Measurements from ENCODE around the gene ARHGDIB. TPM values are rescaled to one million over a fixed set of nuclear protein-coding genes. Genes with fewer than 3 reads are reported as not detected.

Gene ARHGDIB
- total RNA-seq, 2 experiments from 2014 or later = 569 to 737 TPM

DNA sequence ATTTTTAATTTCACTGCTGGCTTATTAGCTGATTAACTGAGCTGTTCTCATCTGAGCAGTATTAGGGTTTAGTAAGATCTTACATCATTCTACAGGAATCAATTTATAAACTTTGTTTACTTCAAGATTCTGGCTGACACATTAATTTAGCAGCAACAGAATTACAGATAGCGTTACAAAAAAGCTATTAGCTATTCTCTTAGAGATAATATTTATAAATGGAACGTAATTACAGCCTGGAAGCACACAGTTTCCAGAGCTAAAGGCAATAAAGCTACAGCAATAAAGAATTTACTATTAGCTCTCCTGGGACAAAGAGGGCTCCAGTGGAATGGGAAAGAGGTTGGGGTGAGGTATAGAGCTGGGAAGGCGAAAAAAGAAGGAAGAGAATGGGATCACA lies 46.1 kb upstream of the ARHGDIB start:
- H3K4me1 ChIP-seq (ENCODE audit: insufficient read depth, low read length, poor library complexity, severe bottlenecking) = no peaks in the 10 kb centered on the region
- H3K36me3 ChIP-seq (ENCODE audit: insufficient read depth, low read length) = no peaks in the 10 kb centered on the region
- no peaks in the 10 kb centered on the region for H3K9me2 ChIP-seq (ENCODE audit: insufficient read depth, low read length)
- no peak for DNase-seq (ENCODE audit: low spot score)
- H3K4me3 ChIP-seq (ENCODE audit: low read depth, low read length, poor library complexity, severe bottlenecking) = no peak overlapping the region
- intact Hi-C loops (cut with micrococcal nuclease; ENCODE audit: unreplicated experiment) = no loop called here
- TF ChIP-seq, protein P1, sequence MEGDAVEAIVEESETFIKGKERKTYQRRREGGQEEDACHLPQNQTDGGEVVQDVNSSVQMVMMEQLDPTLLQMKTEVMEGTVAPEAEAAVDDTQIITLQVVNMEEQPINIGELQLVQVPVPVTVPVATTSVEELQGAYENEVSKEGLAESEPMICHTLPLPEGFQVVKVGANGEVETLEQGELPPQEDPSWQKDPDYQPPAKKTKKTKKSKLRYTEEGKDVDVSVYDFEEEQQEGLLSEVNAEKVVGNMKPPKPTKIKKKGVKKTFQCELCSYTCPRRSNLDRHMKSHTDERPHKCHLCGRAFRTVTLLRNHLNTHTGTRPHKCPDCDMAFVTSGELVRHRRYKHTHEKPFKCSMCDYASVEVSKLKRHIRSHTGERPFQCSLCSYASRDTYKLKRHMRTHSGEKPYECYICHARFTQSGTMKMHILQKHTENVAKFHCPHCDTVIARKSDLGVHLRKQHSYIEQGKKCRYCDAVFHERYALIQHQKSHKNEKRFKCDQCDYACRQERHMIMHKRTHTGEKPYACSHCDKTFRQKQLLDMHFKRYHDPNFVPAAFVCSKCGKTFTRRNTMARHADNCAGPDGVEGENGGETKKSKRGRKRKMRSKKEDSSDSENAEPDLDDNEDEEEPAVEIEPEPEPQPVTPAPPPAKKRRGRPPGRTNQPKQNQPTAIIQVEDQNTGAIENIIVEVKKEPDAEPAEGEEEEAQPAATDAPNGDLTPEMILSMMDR (conservative IDR thresholded peaks at IDR 0.05; ENCODE audit: low read length) = no peak
- TF ChIP-seq EZH2phosphoT487 (IDR thresholded peaks at IDR 0.05; ENCODE audit: borderline replicate concordance, low read depth, low read length) = no peak
- no peaks in the 10 kb centered on the region for H3K79me2 ChIP-seq (ENCODE audit: insufficient read depth, low read depth, low read length)
- no peaks in the 10 kb centered on the region for H3K9me3 ChIP-seq (ENCODE audit: low read length)
- no peak overlapping the region for H3K4me2 ChIP-seq (ENCODE audit: low read length)
- no peaks in the 10 kb centered on the region for H4K20me1 ChIP-seq (ENCODE audit: insufficient read depth, low read length)
- no TSS peak for BruUV-seq (replicated peaks)
- ChIA-PET POLR2A (interaction anchor here (1.6 kb wide), 1 partner anchor 12 kb away, joined by 9 read pairs; no protein-coding TSS in a partner anchor), CTCF (ENCODE audit: unreplicated experiment) (no interaction called here)
- H2AFZ ChIP-seq (ENCODE audit: low read length) = no peak overlapping the region
- H3K27ac ChIP-seq (ENCODE audit: low read depth, low read length, poor library complexity, severe bottlenecking) = no peak overlapping the region

DNA sequence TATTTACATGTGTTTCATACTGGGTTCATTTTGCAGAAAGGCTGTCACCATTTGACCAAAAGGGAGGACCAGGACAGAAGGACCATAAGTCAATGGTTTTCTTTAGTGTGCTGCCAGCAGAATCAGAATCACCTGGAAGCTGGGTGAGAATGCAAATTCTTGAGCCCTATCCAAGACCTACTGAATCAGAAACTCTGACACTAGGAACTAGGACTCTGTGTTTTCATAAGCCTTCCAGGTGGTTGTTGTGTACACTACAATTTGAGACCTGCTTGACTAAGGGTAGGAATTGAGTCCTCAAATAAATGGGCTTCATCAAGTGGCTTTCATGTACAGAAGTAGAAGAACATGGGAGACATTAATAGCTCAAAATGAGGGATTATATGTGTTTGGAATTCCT lies 43.7 kb upstream of the ARHGDIB start:
- H3K4me1 ChIP-seq (ENCODE audit: insufficient read depth, low read length, poor library complexity, severe bottlenecking) = no peaks in the 10 kb centered on the region
- no peak overlapping the region for H3K4me2 ChIP-seq (ENCODE audit: low read length)
- no peaks in the 10 kb centered on the region for H3K9me3 ChIP-seq (ENCODE audit: low read length)
- H4K20me1 ChIP-seq (ENCODE audit: insufficient read depth, low read length) = no peaks in the 10 kb centered on the region
- CTCF ChIA-PET (ENCODE audit: unreplicated experiment) = no interaction called here
- BruUV-seq (replicated peaks) = no TSS peak
- no peak overlapping the region for H2AFZ ChIP-seq (ENCODE audit: low read length)
- H3K27ac ChIP-seq (ENCODE audit: low read depth, low read length, poor library complexity, severe bottlenecking) = no peak overlapping the region
- POLR2A ChIA-PET = no interaction called here
- intact Hi-C loops (cut with micrococcal nuclease; ENCODE audit: unreplicated experiment) = no loop called here
- no peaks in the 10 kb centered on the region for H3K36me3 ChIP-seq (ENCODE audit: insufficient read depth, low read length)
- H3K4me3 ChIP-seq (ENCODE audit: low read depth, low read length, poor library complexity, severe bottlenecking) = no peak overlapping the region
- no peaks in the 10 kb centered on the region for H3K79me2 ChIP-seq (ENCODE audit: insufficient read depth, low read depth, low read length)
- TF ChIP-seq, protein P1 (conservative IDR thresholded peaks at IDR 0.05; ENCODE audit: low read length) = no peak
- no peak for TF ChIP-seq EZH2phosphoT487 (IDR thresholded peaks at IDR 0.05; ENCODE audit: borderline replicate concordance, low read depth, low read length)
- no peak for DNase-seq (ENCODE audit: low spot score)
- H3K9me2 ChIP-seq (ENCODE audit: insufficient read depth, low read length) = no peaks in the 10 kb centered on the region

DNA sequence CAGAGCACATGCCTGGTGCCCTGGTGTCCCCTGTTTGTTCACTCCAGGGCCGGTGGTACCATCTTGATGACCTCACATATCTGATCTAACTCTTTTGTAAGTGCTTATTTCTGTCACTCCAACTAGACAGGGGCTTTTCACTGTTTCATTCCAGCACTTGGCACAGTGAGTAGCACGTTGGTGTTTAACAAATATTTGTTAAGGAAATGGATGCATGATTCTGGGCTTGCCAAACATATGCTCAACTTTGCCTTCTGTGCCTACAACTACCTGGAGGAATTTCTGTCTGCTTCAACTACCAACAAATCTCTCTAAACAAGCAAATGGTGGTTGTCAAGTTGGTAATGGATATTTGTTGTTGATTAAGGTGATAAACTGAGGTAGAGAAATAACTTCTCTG lies 43.0 kb upstream of the ARHGDIB start:
- intact Hi-C loops (cut with micrococcal nuclease; ENCODE audit: unreplicated experiment) = no loop called here

More for the DNA sequence above, 43.0 kb upstream of the ARHGDIB start:
- Histone ChIP-seq H4K20me1 (ENCODE audit: insufficient read depth, low read length) (no peaks in the 10 kb centered on the region), H3K9me2 (ENCODE audit: insufficient read depth, low read length) (no peaks in the 10 kb centered on the region), H3K27ac (ENCODE audit: low read depth, low read length, poor library complexity, severe bottlenecking) (no peak overlapping the region), H3K4me1 (ENCODE audit: insufficient read depth, low read length, poor library complexity, severe bottlenecking) (no peaks in the 10 kb centered on the region), H2AFZ (ENCODE audit: low read length) (no peak overlapping the region), H3K79me2 (ENCODE audit: insufficient read depth, low read depth, low read length) (no peaks in the 10 kb centered on the region), H3K4me2 (ENCODE audit: low read length) (no peak overlapping the region), H3K4me3 (ENCODE audit: low read depth, low read length, poor library complexity, severe bottlenecking) (no peak overlapping the region), H3K36me3 (ENCODE audit: insufficient read depth, low read length) (no peaks in the 10 kb centered on the region), H3K9me3 (ENCODE audit: low read length) (no peaks in the 10 kb centered on the region)
- no peak for TF ChIP-seq EZH2phosphoT487 (IDR thresholded peaks at IDR 0.05; ENCODE audit: borderline replicate concordance, low read depth, low read length)
- TF ChIP-seq, protein P1 (conservative IDR thresholded peaks at IDR 0.05; ENCODE audit: low read length) = no peak
- ChIA-PET CTCF (ENCODE audit: unreplicated experiment) (no interaction called here), POLR2A (interaction anchor here (1.1 kb wide), 1 partner anchor 25 kb away, joined by 4 read pairs; no protein-coding TSS in a partner anchor)
- no peak for DNase-seq (ENCODE audit: low spot score)
- no TSS peak for BruUV-seq (replicated peaks)

Measured in OCI-LY7 (cell line).